NCI-H2227 (cell line): ENCODE measurements around the gene DRD3.

ENCODE experiments used
- DNase-seq: peaks from one replicate; lab custom pipeline; 2025; ENCODE audit not compliant: unreplicated experiment; lab: John Stamatoyannopoulos, UW

Gene DRD3

DNA sequence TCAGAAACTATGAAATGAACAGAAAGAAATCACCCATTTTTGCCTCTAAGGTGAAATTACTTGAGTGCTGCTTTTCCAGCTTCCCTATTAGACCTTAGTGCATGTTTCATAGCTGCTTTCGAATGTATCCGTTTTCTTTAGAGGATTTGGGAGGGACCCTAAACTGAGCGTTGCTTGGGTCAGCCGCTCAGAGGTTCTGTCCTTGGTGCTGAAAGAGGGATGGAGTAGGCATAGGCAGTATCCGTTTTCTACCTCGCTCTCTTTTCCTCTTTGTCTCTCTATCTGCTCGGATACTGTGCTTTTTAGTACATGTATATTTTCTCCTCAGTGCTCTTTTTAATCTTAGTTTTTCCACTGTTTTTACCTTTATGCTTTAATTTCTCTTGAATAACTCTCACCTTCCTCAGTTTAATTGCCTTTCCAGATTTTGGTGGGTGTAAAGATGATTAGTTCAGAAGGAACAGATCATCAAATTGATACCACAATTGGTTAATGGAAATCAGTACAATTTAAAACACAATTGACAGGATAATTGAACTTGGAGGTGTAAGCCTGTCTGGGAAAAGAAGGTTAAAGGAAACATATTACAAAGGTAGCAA is at the start of gene DRD3:
TSS of gene DRD3 (minus strand) at position 283 of the 599 bp plus-strand sequence. CDS start 7,060 bp downstream, outside the sequence.
- no peak for DNase-seq

GRCh38 chr3:114227076-114227475 is 48.2 kb upstream of the DRD3 start:
- DNase-seq = no peak

GRCh38 chr3:114226313-114226712 is 47.5 kb upstream of the DRD3 start:
- DNase-seq = no peak

- no peak for DNase-seq
Observed at GRCh38 chr3:114223143-114223542, 44.3 kb upstream of the DRD3 start.

DNA sequence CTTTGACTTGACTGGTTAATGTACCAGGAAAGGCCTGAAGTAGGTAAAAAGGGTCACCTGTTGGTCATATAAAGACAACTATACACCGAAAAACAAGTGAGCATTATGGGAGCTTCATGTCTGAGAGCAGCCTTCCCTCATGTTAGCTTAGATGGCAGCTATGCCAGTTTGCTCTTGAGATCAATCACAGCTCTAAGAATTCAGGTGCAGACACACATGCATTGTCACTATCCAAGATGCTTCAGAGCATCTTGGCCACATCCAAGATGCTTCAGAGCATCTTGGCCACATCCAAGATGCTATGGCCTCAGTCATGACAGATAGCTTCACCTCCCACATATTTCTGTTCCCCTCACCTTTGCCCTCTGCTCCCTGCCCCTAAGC is 43.0 kb upstream of the DRD3 start:
- no peak for DNase-seq

DNA sequence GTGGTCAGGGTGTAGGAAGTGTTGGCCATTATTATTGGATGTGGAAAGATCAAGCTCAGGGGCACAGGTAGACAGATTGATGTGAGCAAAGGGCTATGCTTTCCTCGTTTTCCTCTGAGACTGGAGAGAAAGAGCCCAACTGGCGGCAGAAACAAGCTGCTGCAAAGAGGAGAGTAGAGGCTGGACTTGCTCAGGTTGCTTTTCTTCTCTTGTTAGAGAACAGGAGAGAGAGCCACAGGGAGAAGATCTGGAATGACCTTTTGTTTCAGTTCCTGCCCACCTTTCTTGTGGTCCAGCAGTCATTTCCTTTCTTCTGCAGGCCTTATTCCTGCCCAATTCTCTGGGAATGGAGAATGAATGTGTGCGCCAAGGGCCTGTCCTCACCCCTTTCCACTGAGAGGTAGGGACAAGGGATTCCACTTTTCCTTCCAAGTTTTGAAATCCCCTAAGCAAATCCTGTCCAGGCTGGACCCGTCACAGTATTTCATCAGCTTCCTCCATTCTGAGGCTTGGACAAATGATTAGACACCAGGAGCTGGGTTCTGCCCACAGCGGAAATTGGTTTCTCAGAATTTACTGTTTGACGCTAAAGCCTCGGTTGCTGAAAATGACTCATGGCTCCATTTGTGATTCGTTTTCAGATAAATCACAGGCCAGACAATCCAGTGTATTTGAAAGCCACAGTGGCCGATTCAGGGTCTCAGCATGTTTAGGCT is 42.5 kb upstream of the DRD3 start:
- DNase-seq = no peak

- no peak for DNase-seq
Observed at GRCh38 chr3:114219741-114220140, 40.9 kb upstream of the DRD3 start.

DNA sequence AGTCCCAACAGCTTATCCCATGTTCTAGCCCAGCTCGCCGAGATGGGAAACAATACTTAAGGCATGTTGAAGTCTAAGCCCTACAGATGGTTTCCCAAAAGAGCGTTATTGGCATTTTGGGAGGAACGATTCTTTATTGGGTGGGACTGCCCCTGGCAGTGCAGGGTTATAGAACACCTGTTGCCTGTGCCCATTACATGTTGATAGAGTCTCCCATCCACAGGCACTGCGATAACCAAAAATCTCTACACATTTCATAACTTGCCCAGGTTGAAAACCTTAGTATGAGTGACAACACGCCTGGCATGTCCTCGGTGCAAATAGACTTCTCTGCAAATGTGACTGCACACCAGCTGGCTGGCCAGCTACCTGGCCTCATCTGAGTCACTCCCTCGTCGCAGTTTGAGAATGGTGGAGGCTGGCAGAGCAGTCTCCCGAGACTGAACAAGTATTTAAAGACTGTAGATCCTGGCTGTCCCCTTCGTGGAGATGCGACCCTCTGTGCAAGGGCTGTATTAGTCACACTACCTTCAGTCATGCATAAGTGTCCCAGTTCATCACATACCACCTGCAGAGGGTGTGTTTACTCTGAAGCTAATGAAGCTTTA is 39.8 kb upstream of the DRD3 start:
- no peak for DNase-seq

DNA sequence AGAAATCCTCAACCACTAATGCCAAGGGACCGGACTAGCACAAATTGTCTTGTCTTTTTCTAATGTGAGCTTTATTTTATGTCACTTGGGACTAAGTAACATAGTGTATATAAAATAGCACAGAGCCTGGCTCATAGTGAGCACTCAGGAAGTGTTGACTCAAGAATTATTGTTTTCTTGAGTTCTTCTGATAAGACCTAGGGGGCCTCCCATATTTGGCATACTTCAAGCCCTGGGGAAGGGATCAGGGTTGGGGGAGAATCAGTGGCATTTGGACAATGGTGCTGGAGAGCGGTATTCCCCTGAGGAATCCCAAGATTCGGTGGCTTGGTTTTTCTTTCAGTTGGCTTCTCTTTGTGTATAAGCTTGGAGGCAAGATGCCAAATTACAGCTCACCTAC is 39.2 kb upstream of the DRD3 start:
- DNase-seq = no peak

DNA sequence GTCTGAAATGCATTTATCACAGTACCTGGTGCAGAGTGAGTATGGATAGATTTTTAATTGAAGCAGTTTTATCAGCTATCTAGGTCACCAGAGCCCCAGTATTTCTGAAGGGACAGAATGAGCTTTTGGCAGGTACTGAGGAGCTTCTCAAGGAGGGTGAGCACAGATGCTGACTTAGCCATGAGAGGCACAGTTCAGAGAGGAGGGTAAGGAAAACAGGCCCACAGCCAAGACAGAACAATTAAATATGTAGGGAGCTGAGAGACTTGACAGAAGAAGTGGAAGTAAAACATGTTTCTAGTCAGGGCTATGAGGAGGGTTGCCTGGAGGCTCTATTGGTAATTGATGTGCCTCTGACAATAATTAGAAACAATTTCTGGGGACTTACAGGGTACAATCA is 38.4 kb upstream of the DRD3 start:
- DNase-seq = no peak

DNA sequence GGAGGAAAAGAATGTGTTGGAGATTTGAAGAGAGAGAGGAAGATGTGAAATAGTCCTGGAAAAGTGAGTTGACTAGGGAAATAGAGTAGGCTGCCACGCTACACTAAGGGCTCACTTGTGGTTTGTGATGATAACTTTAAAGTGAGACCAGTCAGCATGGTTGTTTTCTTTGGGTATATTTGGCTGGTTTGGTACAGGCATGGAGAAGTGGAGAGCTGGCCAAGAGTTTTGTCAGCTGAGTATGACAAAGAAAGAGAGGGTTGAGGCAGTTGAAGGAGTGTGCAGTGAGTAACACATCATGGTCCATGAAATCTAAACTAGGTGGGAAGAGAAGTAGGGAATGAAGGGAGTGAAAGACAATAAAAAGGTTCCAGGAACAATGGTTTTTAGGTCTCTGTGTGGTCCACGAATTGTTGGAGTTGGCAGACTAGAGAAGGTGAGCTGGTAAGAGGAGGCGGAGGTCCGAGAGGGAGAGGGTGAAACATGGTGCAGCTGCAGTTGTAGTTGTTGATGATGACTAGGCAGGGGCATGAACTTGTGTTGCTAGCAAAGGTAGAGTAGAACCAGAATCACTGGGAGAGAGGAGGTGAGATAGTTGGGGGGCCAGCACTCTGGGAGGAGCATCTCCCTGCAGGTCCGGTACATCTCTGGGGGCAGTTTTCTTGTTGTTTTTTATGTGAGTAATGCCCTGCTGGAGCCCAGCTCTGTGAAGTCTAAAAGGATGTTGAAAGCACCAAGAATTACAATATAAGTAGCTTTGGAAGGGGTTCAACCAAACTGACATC is 37.5 kb upstream of the DRD3 start:
- DNase-seq = no peak

GRCh38 chr3:114214542-114215341 is 35.9 kb upstream of the DRD3 start:
- no peak for DNase-seq

GRCh38 chr3:114213627-114214541 is 35.0 kb upstream of the DRD3 start:
- peak; percentile 14 for DNase-seq

- no peak for DNase-seq
Observed at GRCh38 chr3:114213292-114213626, 34.4 kb upstream of the DRD3 start.

GRCh38 chr3:114212646-114213045 is 33.8 kb upstream of the DRD3 start:
- no peak for DNase-seq

- DNase-seq = no peak
Observed at GRCh38 chr3:114207768-114208167, 28.9 kb upstream of the DRD3 start.

- no peak for DNase-seq
Observed at GRCh38 chr3:114206342-114206741, 27.5 kb upstream of the DRD3 start.

DNA sequence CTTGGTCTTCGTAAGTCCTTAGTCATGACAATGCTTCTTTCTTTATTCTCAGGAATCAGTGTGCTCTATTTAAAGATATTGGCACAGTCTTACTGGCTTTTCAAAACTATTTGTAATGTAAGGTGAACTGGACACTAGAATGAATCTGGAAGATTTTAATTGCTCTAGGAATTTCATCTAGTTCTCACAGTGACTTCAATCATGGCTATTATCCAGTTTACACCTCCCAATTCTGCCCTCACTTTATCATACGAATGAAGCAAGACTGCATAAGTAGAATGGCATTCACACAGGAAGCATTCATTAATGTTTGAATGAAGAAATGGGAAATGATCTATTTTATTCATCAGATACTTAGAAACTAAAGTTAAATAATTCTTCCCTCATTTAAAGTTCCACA is 26.7 kb upstream of the DRD3 start:
- DNase-seq = no peak

DNA sequence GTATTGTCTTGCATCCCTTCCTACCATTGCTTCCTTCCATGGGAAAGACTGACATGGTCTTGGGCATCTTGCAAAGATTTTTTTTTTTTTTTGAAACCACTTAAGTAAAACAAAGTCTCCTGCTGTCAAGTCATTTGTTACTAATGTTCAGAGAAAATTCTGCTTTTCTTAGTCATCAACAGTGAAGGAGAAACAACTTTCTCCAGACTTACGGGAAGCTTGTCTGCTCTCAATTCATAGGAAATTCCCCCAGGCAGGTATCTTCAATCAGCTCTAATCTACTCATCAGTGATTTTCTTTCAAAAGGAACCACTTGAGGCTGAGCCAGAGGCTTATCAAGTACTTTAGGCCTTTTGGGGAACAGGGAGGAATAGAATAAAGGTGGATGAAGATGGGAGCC is 15.9 kb upstream of the DRD3 start:
- no peak for DNase-seq

GRCh38 chr3:114192136-114192535 is 13.3 kb upstream of the DRD3 start:
- no peak for DNase-seq
